ENCODE data around the gene PRAME.
"Not testable (repeated sequence)": the region's sequence is repeated elsewhere in the genome, so short reads cannot be mapped to it uniquely, and the experiment has no call there.

Gene PRAME, protein sequence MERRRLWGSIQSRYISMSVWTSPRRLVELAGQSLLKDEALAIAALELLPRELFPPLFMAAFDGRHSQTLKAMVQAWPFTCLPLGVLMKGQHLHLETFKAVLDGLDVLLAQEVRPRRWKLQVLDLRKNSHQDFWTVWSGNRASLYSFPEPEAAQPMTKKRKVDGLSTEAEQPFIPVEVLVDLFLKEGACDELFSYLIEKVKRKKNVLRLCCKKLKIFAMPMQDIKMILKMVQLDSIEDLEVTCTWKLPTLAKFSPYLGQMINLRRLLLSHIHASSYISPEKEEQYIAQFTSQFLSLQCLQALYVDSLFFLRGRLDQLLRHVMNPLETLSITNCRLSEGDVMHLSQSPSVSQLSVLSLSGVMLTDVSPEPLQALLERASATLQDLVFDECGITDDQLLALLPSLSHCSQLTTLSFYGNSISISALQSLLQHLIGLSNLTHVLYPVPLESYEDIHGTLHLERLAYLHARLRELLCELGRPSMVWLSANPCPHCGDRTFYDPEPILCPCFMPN

DNA sequence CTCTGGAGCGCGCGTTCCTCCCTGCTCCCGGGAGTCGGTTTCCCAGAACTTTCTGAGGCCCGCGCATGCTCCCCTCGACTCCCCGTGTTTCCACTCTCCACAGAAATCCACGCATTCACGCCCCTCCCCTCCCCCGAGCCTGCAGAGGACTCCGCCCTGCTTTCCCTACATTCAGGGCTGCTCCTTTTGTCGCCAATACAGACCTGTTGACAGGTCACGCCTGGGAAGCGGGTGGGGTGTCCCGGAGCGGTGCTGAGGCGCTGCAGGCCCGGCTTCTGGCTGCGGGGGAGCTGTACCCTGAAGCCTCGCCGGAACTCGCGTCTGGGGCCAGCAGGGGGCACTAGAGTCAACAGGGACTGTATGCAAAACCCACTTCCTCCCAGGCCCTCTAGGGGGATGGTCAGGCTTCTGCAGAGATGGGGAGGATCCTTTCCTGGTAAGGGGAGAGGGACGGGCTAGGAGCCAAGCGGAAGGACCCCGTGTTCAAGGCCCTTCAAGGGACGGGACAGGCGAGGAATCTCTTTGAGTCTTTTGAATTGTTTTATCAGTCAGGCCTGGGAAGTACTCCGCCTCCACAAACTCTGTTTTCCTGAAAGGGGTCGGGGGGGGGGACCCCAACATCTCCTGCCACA, at the start of gene PRAME:
TSS of gene PRAME (minus strand) at position 294 of the 632 bp plus-strand sequence. CDS start 2,433 bp downstream, outside the sequence.
- Histone ChIP-seq H3F3A (ENCODE audit: insufficient read depth, low read length) (no peaks in the 10 kb centered on the region), H3K9me2 (replicated peaks; ENCODE audit: insufficient read depth, low read length) (no peaks in the 10 kb centered on the region), H2AFZ (ENCODE audit: low read length) (peak within 1 kb of the TSS; percentile 93), H3K4me3 (ENCODE audit: low read length) (peak within 1 kb of the TSS; percentile 66), H4K20me1 (ENCODE audit: insufficient read depth, low read length) (no peaks in the 10 kb centered on the region), H3K79me2 (ENCODE audit: low read length) (no peaks in the 10 kb centered on the region), H3K27me3 (replicated peaks; ENCODE audit: insufficient read depth, low read length) (no peaks in the 10 kb centered on the region), H3K27ac (ENCODE audit: low read length) (no peak within 1 kb of the TSS), H3K9ac (ENCODE audit: low read length) (peak within 1 kb of the TSS; percentile 46; the same call in 1 of the 2 replicates), H3K4me1 (ENCODE audit: low read length) (peaks cover 3% of the 10 kb centered on the region; the same call in 1 of the 2 replicates), H3K4me2 (ENCODE audit: low read depth, low read length) (peak within 1 kb of the TSS; percentile 45), H3K9me3 (replicated peaks; ENCODE audit: insufficient read depth, low read length) (no peaks in the 10 kb centered on the region), H3K36me3 (replicated peaks; ENCODE audit: insufficient read depth, low read length) (no peaks in the 10 kb centered on the region)
- TF ChIP-seq EZH2 (optimal IDR thresholded peaks at IDR 0.05; ENCODE audit: low read depth, low read length), result no peak
- TF ChIP-seq, protein P1, sequence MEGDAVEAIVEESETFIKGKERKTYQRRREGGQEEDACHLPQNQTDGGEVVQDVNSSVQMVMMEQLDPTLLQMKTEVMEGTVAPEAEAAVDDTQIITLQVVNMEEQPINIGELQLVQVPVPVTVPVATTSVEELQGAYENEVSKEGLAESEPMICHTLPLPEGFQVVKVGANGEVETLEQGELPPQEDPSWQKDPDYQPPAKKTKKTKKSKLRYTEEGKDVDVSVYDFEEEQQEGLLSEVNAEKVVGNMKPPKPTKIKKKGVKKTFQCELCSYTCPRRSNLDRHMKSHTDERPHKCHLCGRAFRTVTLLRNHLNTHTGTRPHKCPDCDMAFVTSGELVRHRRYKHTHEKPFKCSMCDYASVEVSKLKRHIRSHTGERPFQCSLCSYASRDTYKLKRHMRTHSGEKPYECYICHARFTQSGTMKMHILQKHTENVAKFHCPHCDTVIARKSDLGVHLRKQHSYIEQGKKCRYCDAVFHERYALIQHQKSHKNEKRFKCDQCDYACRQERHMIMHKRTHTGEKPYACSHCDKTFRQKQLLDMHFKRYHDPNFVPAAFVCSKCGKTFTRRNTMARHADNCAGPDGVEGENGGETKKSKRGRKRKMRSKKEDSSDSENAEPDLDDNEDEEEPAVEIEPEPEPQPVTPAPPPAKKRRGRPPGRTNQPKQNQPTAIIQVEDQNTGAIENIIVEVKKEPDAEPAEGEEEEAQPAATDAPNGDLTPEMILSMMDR (IDR thresholded peaks at IDR 0.05; ENCODE audit: low read length), result peak; percentile 99
- DNase-seq, result peak; percentile 90

DNA sequence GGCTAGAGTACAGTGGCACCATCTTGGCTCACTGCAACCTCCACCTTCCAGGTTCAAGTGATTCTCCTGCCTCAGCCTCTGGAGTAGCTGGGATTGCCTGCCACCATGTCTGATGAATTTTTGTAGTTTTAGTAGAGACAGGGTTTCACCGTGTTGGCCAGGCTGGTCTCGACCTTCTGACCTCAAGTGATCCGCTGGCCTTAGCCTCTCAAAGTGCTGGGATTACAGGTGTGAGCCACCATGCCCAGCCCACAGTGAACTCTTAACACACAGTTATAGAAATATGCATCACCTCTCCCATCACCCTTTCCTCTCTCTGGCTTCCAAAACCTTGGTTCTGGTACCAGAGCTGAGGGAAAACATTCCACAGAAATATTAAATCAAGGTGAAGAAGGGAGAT, 49.0 kb upstream of the PRAME start:
- H3K27ac ChIP-seq (ENCODE audit: low read length); H3K79me2 ChIP-seq (ENCODE audit: low read length); H3K27me3 ChIP-seq (replicated peaks; ENCODE audit: insufficient read depth, low read length); H3K9me2 ChIP-seq (replicated peaks; ENCODE audit: insufficient read depth, low read length); DNase-seq; H3K36me3 ChIP-seq (replicated peaks; ENCODE audit: insufficient read depth, low read length); H3F3A ChIP-seq (ENCODE audit: insufficient read depth, low read length); H4K20me1 ChIP-seq (ENCODE audit: insufficient read depth, low read length); H3K4me1 ChIP-seq (ENCODE audit: low read length); H3K9me3 ChIP-seq (replicated peaks; ENCODE audit: insufficient read depth, low read length); H3K4me2 ChIP-seq (ENCODE audit: low read depth, low read length); H2AFZ ChIP-seq (ENCODE audit: low read length); H3K4me3 ChIP-seq (ENCODE audit: low read length); H3K9ac ChIP-seq (ENCODE audit: low read length): not testable (repeated sequence)

DNA sequence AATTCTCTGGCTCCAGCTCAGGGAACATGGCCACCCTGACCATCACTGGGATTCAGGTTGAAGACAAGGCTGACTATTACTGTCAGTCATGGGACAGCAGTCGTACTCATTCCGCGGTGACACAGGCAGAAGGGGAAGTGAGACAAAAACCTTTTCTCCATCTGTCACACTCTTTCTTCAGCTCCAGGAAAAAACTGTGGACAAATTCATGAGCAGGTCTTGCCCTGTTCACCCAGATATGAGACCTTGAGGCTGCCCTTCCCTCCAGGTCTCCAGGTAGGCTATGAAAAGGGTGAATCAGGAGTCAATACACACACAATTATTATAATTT, 46.0 kb upstream of the PRAME start:
- H4K20me1 ChIP-seq (ENCODE audit: insufficient read depth, low read length), result no peaks in the 10 kb centered on the region
- no peak overlapping the region for H3K4me3 ChIP-seq (ENCODE audit: low read length)
- no peak overlapping the region for H3K27ac ChIP-seq (ENCODE audit: low read length)
- H2AFZ ChIP-seq (ENCODE audit: low read length), result no peak overlapping the region
- no peaks in the 10 kb centered on the region for H3K9me3 ChIP-seq (replicated peaks; ENCODE audit: insufficient read depth, low read length)
- TF ChIP-seq EZH2 (optimal IDR thresholded peaks at IDR 0.05; ENCODE audit: low read depth, low read length) (no peak), EZH2phosphoT487 (IDR thresholded peaks at IDR 0.05; ENCODE audit: low read length) (no peak)
- TF ChIP-seq, protein P1 (IDR thresholded peaks at IDR 0.05; ENCODE audit: low read length), result no peak
- H3K4me2 ChIP-seq (ENCODE audit: low read depth, low read length), result no peak overlapping the region
- H3K9ac ChIP-seq (ENCODE audit: low read length), result no peak overlapping the region
- H3F3A ChIP-seq (ENCODE audit: insufficient read depth, low read length), result no peaks in the 10 kb centered on the region
- no peaks in the 10 kb centered on the region for H3K9me2 ChIP-seq (replicated peaks; ENCODE audit: insufficient read depth, low read length)
- H3K4me1 ChIP-seq (ENCODE audit: low read length), result no peaks in the 10 kb centered on the region
- no peak for DNase-seq
- H3K79me2 ChIP-seq (ENCODE audit: low read length), result no peaks in the 10 kb centered on the region
- no peaks in the 10 kb centered on the region for H3K36me3 ChIP-seq (replicated peaks; ENCODE audit: insufficient read depth, low read length)
- no peaks in the 10 kb centered on the region for H3K27me3 ChIP-seq (replicated peaks; ENCODE audit: insufficient read depth, low read length)
